Neural progenitor cell (in vitro differentiated cells): ENCODE measurements around the gene OR2A5. TPM values are rescaled to one million over a fixed set of nuclear protein-coding genes. Genes with fewer than 3 reads are reported as not detected.

Experiments used
- DNase-seq: peaks from one replicate; pipeline ENCODE4 v3.0.0-alpha.2; 2016; ENCODE audit warnings: low spot score
- H2AFZ ChIP-seq: fragments of 200-600 bp; sonication (generic); replicated peaks from 2 replicates; pipeline ENCODE4 v1.6.1; 2016; ENCODE audit warnings: antibody characterized with exemption
- H3F3A ChIP-seq: fragments of 200-600 bp; sonication (generic); 2 replicates; pipeline ENCODE4 v1.6.1; 2016; ENCODE audit warnings: antibody characterized with exemption, low read depth
- H3K27ac ChIP-seq: fragments of 200-600 bp; sonication (generic); 2 replicates; pipeline ENCODE4 v1.5.1; 2016; ENCODE audit warnings: mild to moderate bottlenecking
- H3K27me3 ChIP-seq: fragments of 200-600 bp; sonication (generic); 2 replicates; pipeline ENCODE4 v1.6.1; 2016; ENCODE audit warnings: mild to moderate bottlenecking, moderate library complexity
- H3K36me3 ChIP-seq: fragments of 200-600 bp; sonication (generic); 2 replicates; pipeline ENCODE4 v1.5.1; 2016
- H3K4me1 ChIP-seq: fragments of 200-600 bp; sonication (generic); 2 replicates; pipeline ENCODE4 v1.6.1; 2016; ENCODE audit warnings: mixed run types
- H3K4me2 ChIP-seq: fragments of 200-600 bp; sonication (generic); 2 replicates; pipeline ENCODE4 v1.6.1; 2016
- H3K4me3 ChIP-seq: fragments of 200-600 bp; sonication (generic); 2 replicates; pipeline ENCODE4 v1.5.1; 2016
- H3K79me2 ChIP-seq: fragments of 200-600 bp; sonication (generic); 2 replicates; pipeline ENCODE4 v1.6.1; 2016; ENCODE audit warnings: low read depth
- H3K9ac ChIP-seq: fragments of 200-600 bp; sonication (generic); 2 replicates; pipeline ENCODE4 v1.6.1; 2016
- H3K9me3 ChIP-seq: fragments of 200-600 bp; sonication (generic); 2 replicates; pipeline ENCODE4 v1.5.1; 2016; ENCODE audit warnings: low read depth
- H4K20me1 ChIP-seq: fragments of 200-600 bp; sonication (generic); 2 replicates; pipeline ENCODE4 v1.6.1; 2016; ENCODE audit warnings: low read depth
- H3K27ac Mint-ChIP-seq: 3 replicates; pipeline ENCODE4 v1.8.0; 2021; ENCODE audit warnings: mixed read lengths
- H3K27me3 Mint-ChIP-seq: 2 replicates; pipeline ENCODE4 v1.8.0; 2022; ENCODE audit warnings: low read depth, mild to moderate bottlenecking, inconsistent platforms, moderate library complexity, mixed read lengths; ENCODE audit not compliant: insufficient read depth
- H3K36me3 Mint-ChIP-seq: 3 replicates; pipeline ENCODE4 v1.8.0; 2021; ENCODE audit warnings: mixed read lengths
- H3K4me1 Mint-ChIP-seq: 3 replicates; pipeline ENCODE4 v1.8.0; 2021; ENCODE audit warnings: mixed read lengths
- H3K4me3 Mint-ChIP-seq: 3 replicates; pipeline ENCODE4 v1.8.0; 2021; ENCODE audit warnings: mild to moderate bottlenecking, moderate library complexity, mixed read lengths
- H3K9me3 Mint-ChIP-seq: 3 replicates; pipeline ENCODE4 v1.8.0; 2020; ENCODE audit warnings: mixed read lengths
- CTCF ChIP-seq: fragments of 200-600 bp; sonication (generic); IDR thresholded peaks from 2 replicates; pipeline ENCODE4 v1.5.1; 2017; ENCODE audit warnings: antibody characterized with exemption, mild to moderate bottlenecking
- EZH2 ChIP-seq: fragments of 200-600 bp; sonication (generic); IDR thresholded peaks from 2 replicates; pipeline ENCODE4 v1.6.1; 2017; ENCODE audit warnings: antibody characterized with exemption, mild to moderate bottlenecking, moderate library complexity
- EZH2phosphoT487 ChIP-seq: fragments of 200-600 bp; sonication (generic); IDR thresholded peaks from 2 replicates; pipeline ENCODE4 v1.6.1; 2017; ENCODE audit warnings: antibody characterized with exemption
- total RNA-seq: library from RNA; depleted of rRNA; stranded (reverse); fragments of >200 nt; gene quantifications from 2 replicates; pipeline ENCODE4 v1.2.3, GENCODE V29; 2015; ENCODE audit warnings: low replicate concordance

The OR2A5 gene
- total RNA-seq, 1 donor from 2014 or later = not detected

GRCh38 chr7:144004703-144005102 is 44.0 kb upstream of the OR2A5 start:
- no peaks in the 10 kb centered on the region for H3K36me3 Mint-ChIP-seq
- DNase-seq = no peak
- no peaks in the 10 kb centered on the region for H3K27me3 Mint-ChIP-seq

GRCh38 chr7:144006029-144006691 is 42.6 kb upstream of the OR2A5 start:
- H3K36me3 Mint-ChIP-seq = no peaks in the 10 kb centered on the region
- H3K4me3 Mint-ChIP-seq = no peak overlapping the region
- Histone ChIP-seq H3K27ac (no peak overlapping the region), H2AFZ (no peak overlapping the region), H3K4me3 (no peak overlapping the region), H4K20me1 (no peaks in the 10 kb centered on the region), H3K9me3 (no peaks in the 10 kb centered on the region), H3K79me2 (no peaks in the 10 kb centered on the region), H3K36me3 (no peaks in the 10 kb centered on the region), H3K9ac (no peak overlapping the region), H3K27me3 (no peaks in the 10 kb centered on the region), H3F3A (no peaks in the 10 kb centered on the region), H3K4me1 (no peaks in the 10 kb centered on the region), H3K4me2 (no peak overlapping the region)
- no peaks in the 10 kb centered on the region for H3K27me3 Mint-ChIP-seq
- DNase-seq = no peak
- no peak overlapping the region for H3K27ac Mint-ChIP-seq
- H3K4me1 Mint-ChIP-seq = no peaks in the 10 kb centered on the region
- no peak for TF ChIP-seq EZH2
- no peak for TF ChIP-seq EZH2phosphoT487
- TF ChIP-seq CTCF = no peak
- peaks cover 11% of the 10 kb centered on the region for H3K9me3 Mint-ChIP-seq

More at GRCh38 chr7:144004703-144005102, 44.0 kb upstream of the OR2A5 start:
- TF ChIP-seq CTCF = no peak
- no peak for TF ChIP-seq EZH2phosphoT487
- TF ChIP-seq EZH2 = no peak
- no peak overlapping the region for H2AFZ ChIP-seq
- no peak overlapping the region for H3K4me3 ChIP-seq
- no peaks in the 10 kb centered on the region for H3K4me1 ChIP-seq
- no peaks in the 10 kb centered on the region for H3K79me2 ChIP-seq
- H3K4me2 ChIP-seq = no peak overlapping the region
- H3K27me3 ChIP-seq = no peaks in the 10 kb centered on the region
- no peaks in the 10 kb centered on the region for H4K20me1 ChIP-seq
- Mint-ChIP-seq H3K4me3 (no peak overlapping the region), H3K4me1 (no peaks in the 10 kb centered on the region), H3K27ac (no peak overlapping the region), H3K9me3 (peaks cover 8% of the 10 kb centered on the region)
- no peak overlapping the region for H3K27ac ChIP-seq
- H3K9ac ChIP-seq = no peak overlapping the region
- H3K36me3 ChIP-seq = no peaks in the 10 kb centered on the region
- H3K9me3 ChIP-seq = no peaks in the 10 kb centered on the region
- H3F3A ChIP-seq = no peaks in the 10 kb centered on the region

GRCh38 chr7:144006692-144007042 is 42.1 kb upstream of the OR2A5 start:
- H2AFZ ChIP-seq = no peak overlapping the region

More at GRCh38 chr7:144006692-144007042, 42.1 kb upstream of the OR2A5 start:
- no peak overlapping the region for H3K4me3 Mint-ChIP-seq
- DNase-seq = no peak
- no peaks in the 10 kb centered on the region for H3K4me1 Mint-ChIP-seq
- no peaks in the 10 kb centered on the region for H4K20me1 ChIP-seq
- no peaks in the 10 kb centered on the region for H3K36me3 Mint-ChIP-seq
- H3K4me1 ChIP-seq = no peaks in the 10 kb centered on the region
- no peak overlapping the region for H3K27ac Mint-ChIP-seq
- H3K79me2 ChIP-seq = no peaks in the 10 kb centered on the region
- H3K27ac ChIP-seq = no peak overlapping the region
- H3K4me2 ChIP-seq = no peak overlapping the region
- H3K9me3 Mint-ChIP-seq = peaks cover 11% of the 10 kb centered on the region
- H3K27me3 ChIP-seq = no peaks in the 10 kb centered on the region
- no peak overlapping the region for H3K4me3 ChIP-seq
- no peaks in the 10 kb centered on the region for H3F3A ChIP-seq
- H3K9ac ChIP-seq = no peak overlapping the region
- no peaks in the 10 kb centered on the region for H3K9me3 ChIP-seq
- TF ChIP-seq EZH2 (no peak), EZH2phosphoT487 (no peak), CTCF (no peak)
- H3K36me3 ChIP-seq = no peaks in the 10 kb centered on the region
- H3K27me3 Mint-ChIP-seq = no peaks in the 10 kb centered on the region
